ENCODE data around the gene SRR.
"Not testable (repeated sequence)": the region's sequence is repeated elsewhere in the genome, so short reads cannot be mapped to it uniquely, and the experiment has no call there.

SRR gene, protein sequence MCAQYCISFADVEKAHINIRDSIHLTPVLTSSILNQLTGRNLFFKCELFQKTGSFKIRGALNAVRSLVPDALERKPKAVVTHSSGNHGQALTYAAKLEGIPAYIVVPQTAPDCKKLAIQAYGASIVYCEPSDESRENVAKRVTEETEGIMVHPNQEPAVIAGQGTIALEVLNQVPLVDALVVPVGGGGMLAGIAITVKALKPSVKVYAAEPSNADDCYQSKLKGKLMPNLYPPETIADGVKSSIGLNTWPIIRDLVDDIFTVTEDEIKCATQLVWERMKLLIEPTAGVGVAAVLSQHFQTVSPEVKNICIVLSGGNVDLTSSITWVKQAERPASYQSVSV

DNA sequence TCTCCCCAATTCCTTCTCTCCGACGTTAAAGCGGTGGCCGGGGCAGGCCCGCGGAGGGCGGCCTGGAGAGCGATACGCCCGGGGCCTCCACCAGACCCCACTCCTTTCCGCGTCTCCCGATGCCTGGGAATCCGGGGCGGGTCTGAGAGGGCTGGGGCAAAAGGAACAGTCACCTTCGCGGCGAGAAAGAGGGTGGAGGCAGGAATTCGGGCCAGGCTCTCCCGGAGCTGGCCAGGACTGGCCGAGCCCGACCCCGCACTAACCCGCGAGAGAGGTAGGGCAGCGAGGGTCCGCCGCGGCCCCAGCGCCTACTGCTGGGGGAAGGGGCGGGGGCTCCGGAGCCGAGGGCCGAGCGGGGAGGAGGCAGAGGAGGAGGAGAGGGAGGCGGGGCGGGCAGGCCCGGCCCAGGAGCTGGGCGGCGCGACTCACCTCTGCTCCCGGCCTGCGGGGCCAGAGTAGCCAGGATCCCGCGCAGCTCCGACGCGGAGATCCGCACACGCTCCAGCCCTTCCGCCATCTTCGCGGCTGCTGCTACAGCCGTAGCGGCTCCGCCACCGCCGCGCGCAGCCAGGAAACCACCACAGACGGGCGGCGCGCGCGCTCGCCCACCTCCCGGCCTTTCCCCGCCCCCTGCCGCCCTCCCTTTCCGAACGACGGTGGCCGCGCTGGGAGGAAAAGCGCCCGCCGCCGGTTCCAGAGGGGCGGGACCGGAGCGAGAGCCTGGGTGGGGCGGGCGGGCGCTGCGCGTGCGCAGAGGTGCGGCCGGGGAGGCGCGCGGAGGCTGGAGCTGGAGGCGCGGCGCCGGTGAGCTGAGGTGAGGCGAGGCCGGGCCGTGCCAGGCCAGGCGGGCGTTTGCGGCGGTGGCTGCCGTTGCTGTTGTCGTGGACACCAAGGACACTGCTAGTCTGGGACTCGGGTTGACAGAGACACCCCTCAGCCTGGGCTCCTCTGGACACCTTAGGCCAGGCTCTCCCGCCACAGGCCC lies at the start of gene SRR, which contains the start of gene SMG6:
SRR (plus strand) TSS at position 747 of the 985 bp plus-strand sequence. CDS start 11,611 bp downstream, outside the sequence.
SMG6 (minus strand) TSS at position 582 of the 985 bp plus-strand sequence; CDS start at position 517, 65 bp downstream.
- Mint-ChIP-seq H3K9me3 (no peaks in the 10 kb centered on the region), H3K4me3 (peak within 1 kb of the TSS; percentile 91), H3K27me3 (no peaks in the 10 kb centered on the region), H3K4me1 (ENCODE audit: low read depth) (peaks cover 49% of the 10 kb centered on the region), H3K36me3 (ENCODE audit: low read depth) (peaks cover 21% of the 10 kb centered on the region), H3K27ac (peak within 1 kb of the TSS; percentile 76)

DNA sequence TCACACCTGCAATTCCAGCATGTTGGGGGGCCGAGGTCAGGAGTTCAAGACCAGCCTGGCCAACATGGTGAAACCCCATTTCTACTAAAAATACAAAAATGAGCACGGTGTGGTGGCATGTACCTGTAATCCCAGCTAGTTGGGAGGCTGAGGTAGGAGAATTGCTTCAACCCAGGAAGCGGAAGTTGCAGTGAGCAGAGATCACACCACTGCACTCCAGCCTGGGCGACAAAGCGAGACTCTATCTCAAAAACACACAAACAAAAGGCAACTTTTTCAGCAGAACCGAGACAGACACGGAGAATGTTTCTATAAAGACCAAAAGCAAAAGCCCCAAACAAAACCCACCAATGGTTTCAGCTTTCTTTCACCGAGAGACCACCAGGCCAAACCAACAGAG lies 44.9 kb upstream of the SRR start:
- not testable (repeated sequence) for H3K27me3 Mint-ChIP-seq, H3K9me3 Mint-ChIP-seq
- H3K36me3 Mint-ChIP-seq (ENCODE audit: low read depth): peaks cover 44% of the 10 kb centered on the region
- H3K4me3 Mint-ChIP-seq: peak overlapping the region; percentile 71
- H3K4me1 Mint-ChIP-seq (ENCODE audit: low read depth): peaks cover 73% of the 10 kb centered on the region
- peak overlapping the region; percentile 90 for H3K27ac Mint-ChIP-seq

DNA sequence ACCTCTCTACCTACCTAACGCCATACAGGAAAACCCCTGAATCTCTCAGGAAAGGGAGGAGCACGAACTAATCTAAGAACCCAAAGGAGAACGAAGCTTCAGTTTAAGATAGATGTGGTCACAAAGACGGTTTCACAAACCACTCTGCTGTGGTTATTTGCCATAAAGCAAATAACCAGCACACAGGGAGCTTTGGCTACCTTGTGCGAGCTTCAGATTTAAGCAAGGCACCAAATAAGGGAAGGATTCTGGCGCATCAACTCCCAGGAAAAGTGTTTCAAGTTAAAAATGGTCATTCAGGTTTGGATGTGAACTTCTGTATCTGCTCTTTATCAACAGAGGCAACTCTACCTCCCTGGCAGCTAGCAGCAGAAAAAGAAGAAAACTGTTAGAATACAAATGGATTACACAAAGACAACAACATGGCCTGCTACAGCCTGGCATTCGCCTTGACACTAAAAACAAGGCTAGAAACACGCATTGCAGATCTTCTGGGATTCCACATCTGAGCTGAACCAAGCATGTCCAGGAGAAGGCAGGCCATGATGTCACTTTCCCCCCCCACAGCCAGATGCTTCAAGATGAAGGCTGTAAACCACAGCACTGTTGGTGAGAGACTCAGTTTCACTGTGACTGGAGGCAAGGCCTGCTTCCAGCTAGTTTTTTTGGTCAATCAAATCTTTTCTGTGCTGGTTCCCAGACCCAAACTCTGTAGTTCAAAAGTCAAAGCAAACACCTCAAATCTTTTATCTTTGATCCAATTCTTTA lies 43.8 kb upstream of the SRR start:
- Mint-ChIP-seq H3K4me1 (ENCODE audit: low read depth) (peaks cover 73% of the 10 kb centered on the region), H3K27ac (peak overlapping the region; percentile 90), H3K4me3 (peak overlapping the region; percentile 71), H3K36me3 (ENCODE audit: low read depth) (peaks cover 49% of the 10 kb centered on the region), H3K9me3 (no peaks in the 10 kb centered on the region), H3K27me3 (no peaks in the 10 kb centered on the region)

DNA sequence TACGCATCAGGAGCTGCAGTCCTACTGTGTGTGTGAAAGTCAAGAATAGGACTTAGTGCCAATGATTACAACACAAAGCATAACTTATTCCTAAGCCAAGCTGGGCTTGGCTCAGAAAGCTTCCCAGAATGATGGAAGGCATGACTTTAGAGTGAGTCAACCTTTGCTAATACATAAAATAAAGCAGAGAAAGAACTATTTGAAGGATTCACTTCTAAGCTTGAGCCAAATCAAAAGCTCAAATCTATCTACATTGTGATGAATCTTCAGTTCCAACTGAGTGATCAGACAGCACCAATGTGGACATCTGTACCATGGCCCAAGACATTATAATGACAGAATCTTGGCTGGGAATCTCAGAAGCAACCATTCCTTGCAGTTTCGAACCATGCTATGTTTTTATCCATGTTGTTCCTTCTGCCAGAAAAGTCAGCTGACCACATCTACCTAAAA lies 41.6 kb upstream of the SRR start:
- Mint-ChIP-seq H3K9me3 (no peaks in the 10 kb centered on the region), H3K4me1 (ENCODE audit: low read depth) (peaks cover 90% of the 10 kb centered on the region), H3K27me3 (no peaks in the 10 kb centered on the region), H3K4me3 (peak overlapping the region; percentile 64), H3K27ac (peak overlapping the region; percentile 100), H3K36me3 (ENCODE audit: low read depth) (peaks cover 55% of the 10 kb centered on the region)

DNA sequence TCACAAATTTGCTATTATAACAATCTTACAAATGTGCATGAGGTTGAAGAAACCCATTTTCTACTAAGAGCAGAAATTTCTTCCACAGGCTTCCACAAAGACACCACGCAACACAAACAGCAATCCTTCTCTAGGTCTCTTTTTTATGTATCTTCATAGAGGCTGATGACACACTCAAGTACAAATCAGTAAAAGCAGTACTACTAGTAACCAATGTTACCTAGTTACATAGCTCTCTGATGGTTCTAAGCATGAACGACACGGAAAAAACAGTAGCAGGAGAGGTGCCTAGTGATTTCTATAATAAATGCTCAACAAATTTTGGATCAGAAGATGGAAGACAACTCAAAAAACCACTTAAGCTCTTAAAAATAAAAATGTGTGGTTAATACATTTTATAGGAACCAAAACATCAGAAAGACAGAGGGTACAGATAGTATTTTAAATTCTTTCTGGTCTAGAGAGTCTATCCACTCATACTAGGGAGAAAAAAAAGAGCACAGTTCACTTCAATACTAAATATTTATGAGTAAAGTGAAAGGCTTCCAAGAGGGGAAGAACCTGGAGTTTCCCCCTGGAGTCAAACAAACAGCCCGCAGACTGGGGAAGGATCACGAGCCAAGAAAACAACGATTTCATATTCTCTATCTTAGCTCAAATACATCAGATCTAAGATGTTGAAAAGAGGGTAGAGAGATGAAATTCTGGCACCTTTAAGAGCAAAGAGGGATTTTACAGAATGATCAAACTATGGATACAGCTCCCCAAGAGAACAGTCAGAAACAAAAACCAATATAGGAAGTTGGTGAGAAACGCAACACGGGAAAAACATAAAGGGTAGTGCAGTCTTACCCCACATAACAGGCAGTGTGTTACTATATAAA lies 40.3 kb upstream of the SRR start:
- Mint-ChIP-seq H3K27me3 (no peaks in the 10 kb centered on the region), H3K27ac (peak overlapping the region; percentile 100), H3K36me3 (ENCODE audit: low read depth) (peaks cover 55% of the 10 kb centered on the region), H3K4me3 (peak overlapping the region; percentile 64), H3K9me3 (no peaks in the 10 kb centered on the region), H3K4me1 (ENCODE audit: low read depth) (peaks cover 98% of the 10 kb centered on the region)

DNA sequence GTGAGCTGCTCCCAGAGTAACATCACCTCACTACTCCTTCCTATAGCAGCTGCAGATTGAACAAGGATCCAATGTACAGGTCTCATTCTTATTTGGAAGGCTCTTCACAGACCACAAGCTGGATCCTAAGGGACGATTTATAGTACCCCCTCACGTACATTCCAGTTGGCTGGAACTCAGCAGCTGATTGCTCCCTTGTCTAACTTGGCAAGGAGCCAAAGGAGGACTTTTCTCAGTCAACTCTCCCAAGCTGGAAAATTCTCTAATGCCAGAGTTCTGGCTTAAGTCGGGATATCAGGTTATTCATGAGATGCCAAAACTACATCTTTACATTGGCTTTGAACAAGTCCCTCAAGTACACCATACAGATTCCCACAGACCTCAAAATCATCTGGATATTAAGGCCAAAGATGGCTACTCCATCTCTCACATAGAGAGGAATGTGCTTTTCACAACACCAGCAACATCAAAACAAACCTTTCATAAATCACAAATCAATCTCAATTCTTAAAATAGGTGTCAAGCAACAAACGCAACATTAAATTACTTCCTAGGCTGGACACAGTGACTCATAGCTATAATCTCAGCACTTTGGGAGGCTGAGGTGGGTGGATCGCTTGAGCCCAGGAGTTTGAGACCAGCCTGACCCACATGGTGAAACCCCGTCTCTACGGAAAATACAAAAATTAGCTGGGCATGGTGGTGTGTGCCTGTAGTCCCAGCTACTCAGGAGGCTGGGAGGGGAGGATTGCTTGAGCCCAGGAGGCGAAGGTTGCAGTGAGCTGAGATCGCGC lies 39.5 kb upstream of the SRR start:
- Mint-ChIP-seq H3K27me3 (no peaks in the 10 kb centered on the region), H3K4me3 (peak overlapping the region; percentile 64), H3K9me3 (no peaks in the 10 kb centered on the region), H3K27ac (peak overlapping the region; percentile 100), H3K36me3 (ENCODE audit: low read depth) (peaks cover 51% of the 10 kb centered on the region), H3K4me1 (ENCODE audit: low read depth) (peaks cover 92% of the 10 kb centered on the region)

DNA sequence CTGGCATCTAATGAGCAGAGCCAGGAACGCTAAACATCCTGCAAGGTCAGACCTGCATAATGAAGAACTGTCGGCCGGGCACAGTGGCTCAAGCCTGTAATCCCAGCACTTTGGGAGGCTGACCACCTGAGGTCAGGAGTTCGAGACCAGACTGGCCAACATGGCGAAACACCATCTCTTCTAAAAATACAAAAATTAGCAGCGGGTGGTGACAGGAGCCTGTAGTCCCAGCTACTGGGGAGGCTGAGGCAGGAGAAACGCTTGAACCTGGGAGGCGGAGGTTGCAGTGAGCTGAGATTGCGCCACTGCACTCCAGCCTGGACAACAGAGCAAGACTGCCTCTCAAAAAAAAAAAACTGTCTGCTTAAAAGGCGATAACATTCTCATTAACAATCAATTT lies 38.6 kb upstream of the SRR start:
- H3K36me3 Mint-ChIP-seq (ENCODE audit: low read depth): peaks cover 58% of the 10 kb centered on the region
- peaks cover 92% of the 10 kb centered on the region for H3K4me1 Mint-ChIP-seq (ENCODE audit: low read depth)
- H3K4me3 Mint-ChIP-seq: peak overlapping the region; percentile 84
- not testable (repeated sequence) for H3K9me3 Mint-ChIP-seq, H3K27me3 Mint-ChIP-seq
- H3K27ac Mint-ChIP-seq: peak overlapping the region; percentile 100

DNA sequence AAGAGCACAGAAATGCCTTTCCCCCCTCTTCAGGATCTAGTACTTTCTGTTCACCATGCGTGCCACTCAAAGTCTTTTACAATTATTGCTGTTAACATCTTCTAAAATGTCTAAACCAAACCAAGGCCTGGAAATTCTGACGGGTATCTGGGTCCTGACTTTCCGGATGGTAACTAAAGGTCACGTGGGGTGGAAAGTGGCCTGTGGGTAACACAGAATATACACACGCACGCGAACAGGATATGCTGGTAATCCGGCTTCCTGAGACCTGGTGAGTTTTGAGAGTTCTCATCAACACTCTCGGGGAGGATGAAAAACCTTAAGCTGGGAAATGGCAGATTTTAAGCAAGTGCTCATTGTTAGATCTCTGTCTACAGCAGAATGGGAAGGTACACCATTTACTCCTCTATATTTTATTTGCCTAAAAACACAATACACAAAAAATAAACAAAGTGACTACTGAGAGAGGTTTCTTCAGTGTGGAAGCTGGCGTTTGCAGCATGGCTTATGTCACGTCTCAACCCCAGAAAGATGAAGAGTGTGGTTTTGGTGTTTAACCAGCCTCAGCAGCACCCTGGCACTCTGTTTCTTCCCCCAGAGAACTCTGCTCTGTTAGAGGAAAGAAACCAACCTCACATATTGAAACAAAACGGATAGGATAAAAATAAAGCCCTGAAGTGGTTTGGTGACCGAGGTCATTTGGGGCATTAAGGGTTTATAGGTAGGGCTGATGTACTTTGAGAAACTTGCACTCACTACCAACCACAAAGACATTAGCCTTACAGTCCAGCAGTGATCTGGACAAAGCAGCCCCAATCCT lies 37.5 kb upstream of the SRR start:
- H3K36me3 Mint-ChIP-seq (ENCODE audit: low read depth): peaks cover 58% of the 10 kb centered on the region
- peak overlapping the region; percentile 100 for H3K27ac Mint-ChIP-seq
- peaks cover 91% of the 10 kb centered on the region for H3K4me1 Mint-ChIP-seq (ENCODE audit: low read depth)
- peak overlapping the region; percentile 84 for H3K4me3 Mint-ChIP-seq
- H3K27me3 Mint-ChIP-seq: no peaks in the 10 kb centered on the region
- H3K9me3 Mint-ChIP-seq: no peaks in the 10 kb centered on the region

DNA sequence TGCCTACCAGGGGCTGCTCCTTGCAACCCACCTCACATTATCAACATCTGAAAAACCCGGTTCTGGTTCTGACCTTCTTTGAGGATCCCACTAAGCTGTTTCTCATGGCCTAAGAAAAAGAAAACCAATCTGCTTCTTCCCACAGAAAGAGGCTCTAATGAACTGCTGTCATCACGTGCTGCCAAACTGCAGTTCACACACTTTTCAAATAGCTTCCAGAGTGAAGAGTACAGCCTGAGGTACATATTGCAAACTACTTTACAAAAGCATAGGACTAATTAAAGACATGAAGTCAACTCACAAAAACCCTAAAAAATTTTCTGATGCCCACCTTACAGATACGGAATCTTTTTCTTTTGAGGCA lies 36.9 kb upstream of the SRR start:
- no peaks in the 10 kb centered on the region for H3K9me3 Mint-ChIP-seq
- H3K4me3 Mint-ChIP-seq: peak overlapping the region; percentile 84
- peaks cover 89% of the 10 kb centered on the region for H3K4me1 Mint-ChIP-seq (ENCODE audit: low read depth)
- H3K27me3 Mint-ChIP-seq: no peaks in the 10 kb centered on the region
- H3K36me3 Mint-ChIP-seq (ENCODE audit: low read depth): peaks cover 55% of the 10 kb centered on the region
- H3K27ac Mint-ChIP-seq: peak overlapping the region; percentile 100

DNA sequence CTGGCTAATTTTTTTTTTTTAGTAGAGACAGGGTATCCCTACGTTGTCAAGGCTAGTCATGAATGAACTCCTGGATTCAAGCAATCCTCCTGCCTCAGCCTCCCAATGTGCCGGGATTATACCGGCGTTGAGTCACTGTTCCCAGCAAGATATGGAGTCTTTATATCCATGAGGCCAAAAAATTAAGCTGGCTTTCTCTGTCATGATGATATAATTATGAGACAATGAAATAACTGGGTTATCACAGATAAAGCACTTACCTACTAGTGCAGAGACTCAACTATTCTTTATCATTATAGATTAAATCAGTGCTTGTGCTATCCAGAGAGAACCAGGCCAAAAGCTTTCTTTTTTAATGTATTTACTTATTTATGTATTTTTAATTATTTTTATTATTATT lies 36.4 kb upstream of the SRR start:
- Mint-ChIP-seq H3K36me3 (ENCODE audit: low read depth) (peaks cover 54% of the 10 kb centered on the region), H3K27ac (peak overlapping the region; percentile 100), H3K27me3 (no peaks in the 10 kb centered on the region), H3K4me3 (peak overlapping the region; percentile 84), H3K4me1 (ENCODE audit: low read depth) (peaks cover 89% of the 10 kb centered on the region), H3K9me3 (no peaks in the 10 kb centered on the region)

DNA sequence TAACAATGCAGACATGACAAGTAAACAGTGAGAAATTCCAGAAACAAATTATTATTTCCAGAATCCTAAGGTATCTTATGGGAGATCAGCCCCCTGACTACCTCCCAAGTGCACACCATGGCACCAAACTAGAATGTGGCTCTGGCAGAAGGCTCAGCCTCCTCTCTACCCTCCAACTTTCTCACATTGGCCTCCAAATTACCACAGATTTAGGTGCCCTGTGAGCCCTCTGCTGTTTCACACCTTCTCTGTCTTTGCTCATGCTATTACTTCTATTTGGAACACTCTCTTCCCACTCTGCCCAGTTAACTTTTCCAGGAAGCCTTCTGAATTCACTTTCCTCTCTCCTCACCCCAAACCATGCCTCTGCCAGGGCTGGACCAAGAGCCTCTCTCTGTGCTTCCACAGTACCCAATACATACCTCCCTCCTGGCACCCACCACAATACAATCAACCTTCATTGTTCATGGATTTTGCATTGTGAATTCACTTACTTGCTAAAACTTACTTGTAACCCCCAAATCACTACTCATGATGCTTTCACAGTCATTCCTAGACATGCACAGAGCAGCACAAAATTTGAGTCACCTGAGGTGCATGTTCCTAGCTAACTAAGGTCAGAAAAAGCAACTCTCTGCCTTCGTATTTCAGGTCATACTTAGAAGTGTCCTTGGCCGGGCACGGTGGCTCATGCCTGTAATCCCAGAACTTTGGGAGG lies 31.6 kb upstream of the SRR start:
- peaks cover 74% of the 10 kb centered on the region for H3K4me1 Mint-ChIP-seq (ENCODE audit: low read depth)
- H3K4me3 Mint-ChIP-seq: peak overlapping the region; percentile 11
- no peaks in the 10 kb centered on the region for H3K27me3 Mint-ChIP-seq
- H3K9me3 Mint-ChIP-seq: no peaks in the 10 kb centered on the region
- H3K27ac Mint-ChIP-seq: peak overlapping the region; percentile 64
- H3K36me3 Mint-ChIP-seq (ENCODE audit: low read depth): peaks cover 49% of the 10 kb centered on the region

DNA sequence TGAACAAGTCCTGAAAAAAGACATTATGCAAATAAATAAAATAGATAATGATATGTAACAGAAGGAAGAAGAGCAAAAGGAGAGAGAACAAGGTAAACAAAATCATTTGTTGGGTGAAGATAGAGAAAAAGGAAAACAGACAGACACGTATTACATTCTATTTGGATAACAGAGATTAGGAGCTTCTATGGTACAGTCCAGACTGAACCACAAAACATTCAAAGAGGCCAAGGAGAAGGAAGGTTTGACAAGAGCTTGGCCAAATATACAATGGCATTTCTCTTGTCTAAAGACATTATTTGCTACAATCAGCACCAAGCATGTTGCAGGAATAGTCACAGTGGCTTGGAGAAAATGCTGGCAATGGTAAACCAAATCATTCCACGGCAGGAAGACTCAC lies 29.3 kb upstream of the SRR start:
- peaks cover 61% of the 10 kb centered on the region for H3K4me1 Mint-ChIP-seq (ENCODE audit: low read depth)
- H3K36me3 Mint-ChIP-seq (ENCODE audit: low read depth): peaks cover 58% of the 10 kb centered on the region
- no peaks in the 10 kb centered on the region for H3K9me3 Mint-ChIP-seq
- no peak overlapping the region for H3K27ac Mint-ChIP-seq
- H3K27me3 Mint-ChIP-seq: no peaks in the 10 kb centered on the region
- no peak overlapping the region for H3K4me3 Mint-ChIP-seq

Data from stimulated activated naive CD8-positive, alpha-beta T cell treated with anti-CD3 and anti-CD28 coated beads, Interleukin-15, Interleukin-2, amounts not matched to agents 100 ng/mL and 50 ng/mL, for 24 hours (primary cell).